Measurements from ENCODE around the gene RANGAP1. TPM values are rescaled to one million over a fixed set of nuclear protein-coding genes. Genes with fewer than 3 reads are reported as not detected.

RANGAP1 gene
- total and polyA plus RNA-seq, 2 of the 4 experiments (the other 2 are of a cell fraction) = 71.2 to 148 TPM

GRCh38 chr22:41333806-41334205 lies 47.8 kb upstream of the RANGAP1 start:
- ChIA-PET POLR2A (ENCODE audit: unreplicated experiment) (interaction anchor here (1.0 kb wide), 1 partner anchor 22 kb away, joined by 5 read pairs; no protein-coding TSS in a partner anchor), CTCF (no interaction called here)
- Histone ChIP-seq H2AFZ (replicated peaks; ENCODE audit: low read length, poor library complexity) (no peak overlapping the region), H3K27me3 (ENCODE audit: control insufficient read depth, insufficient read depth, low read length) (no peaks in the 10 kb centered on the region), H3K9me3 (ENCODE audit: control insufficient read depth, insufficient read depth, low read length) (no peaks in the 10 kb centered on the region), H3K4me3 (ENCODE audit: insufficient read depth, low read depth, low read length) (no peak overlapping the region), H3K9ac (ENCODE audit: low read depth, low read length) (no peak overlapping the region), H4K5ac (ENCODE audit: low read depth, low read length) (no peak overlapping the region), H4K91ac (ENCODE audit: insufficient read depth, low read depth, low read length) (no peak overlapping the region), H3K18ac (ENCODE audit: low read depth, low read length) (no peak overlapping the region), H3K27ac (ENCODE audit: insufficient read depth, low read length) (no peak overlapping the region), H3K4me1 (ENCODE audit: control insufficient read depth, insufficient read depth, low read length) (no peaks in the 10 kb centered on the region), H4K20me1 (ENCODE audit: insufficient read depth, low read length) (peaks cover under 1% of the 10 kb centered on the region; the same call in 1 of the 2 replicates), H3K4me2 (ENCODE audit: low read depth, low read length) (no peak overlapping the region), H2AK9ac (replicated peaks; ENCODE audit: low read depth, low read length, poor library complexity) (no peak overlapping the region), H3K23ac (ENCODE audit: low read depth, low read length) (no peak overlapping the region), H3K14ac (replicated peaks; ENCODE audit: low read depth, low read length) (no peak overlapping the region), H3K36me3 (ENCODE audit: control insufficient read depth, insufficient read depth, low read length) (peaks cover 68% of the 10 kb centered on the region), H3K9me1 (ENCODE audit: insufficient read depth, low read length) (peaks cover 8% of the 10 kb centered on the region; the same call in 1 of the 2 replicates), H4K8ac (ENCODE audit: low read depth in 2 of 2, low read length in 2 of 2) (no peak overlapping the region), H3K79me1 (ENCODE audit: low read depth in 1 of 2, low read length in 2 of 2) (peaks cover 9 to 43% of the 10 kb centered on the region in 2 experiments), H3K56ac (ENCODE audit: extremely low read depth, insufficient read depth, low read length) (no peak overlapping the region), H2AK5ac (ENCODE audit: low read depth, low read length) (no peak overlapping the region), H3K4ac (ENCODE audit: low read depth, low read length) (no peak overlapping the region), H2BK15ac (ENCODE audit: low read depth, low read length) (no peak overlapping the region), H2BK120ac (ENCODE audit: low read depth, low read length) (no peak overlapping the region), H2BK20ac (ENCODE audit: low read depth, low read length) (no peak overlapping the region), H2BK5ac (ENCODE audit: low read depth, low read length, poor library complexity, severe bottlenecking) (no peak overlapping the region)
- WGBS, 2 experiments (ENCODE audit: extremely low coverage in 2 of 2, insufficient read length in 1 of 2) = 100% methylated on average over 2 of the region's 3 CpGs; no CpG with 5 or more reads in 1 of the 2 experiments
- in situ Hi-C loops (cut with MboI; ENCODE audit: low sequenced_read_pairs) = no loop called here
- TF ChIP-seq RFX5 (IDR thresholded peaks at IDR 0.05; ENCODE audit: low read depth, low read length) (no peak), CTCF (conservative IDR thresholded peaks at IDR 0.05; ENCODE audit: low read depth, low read length) (no peak), MXI1 (IDR thresholded peaks at IDR 0.05; ENCODE audit: borderline replicate concordance, low read depth, low read length) (no peak), MAFK (IDR thresholded peaks at IDR 0.05; ENCODE audit: low read depth, low read length) (no peak), USF2 (IDR thresholded peaks at IDR 0.05; ENCODE audit: low read depth, low read length) (no peak), SMC3 (IDR thresholded peaks at IDR 0.05; ENCODE audit: low read depth, low read length) (no peak), POLR2A (IDR thresholded peaks at IDR 0.05; ENCODE audit: low read depth, low read length) (no peak), FOS (IDR thresholded peaks at IDR 0.05; ENCODE audit: low read depth, low read length) (no peak), NFE2L2 (IDR thresholded peaks at IDR 0.05; ENCODE audit: low read depth, low read length) (no peak), RCOR1 (IDR thresholded peaks at IDR 0.05; ENCODE audit: insufficient replicate concordance, low read length) (no peak), BHLHE40 (IDR thresholded peaks at IDR 0.05; ENCODE audit: low read depth, low read length) (no peak), CEBPB (IDR thresholded peaks at IDR 0.05; ENCODE audit: low read depth, low read length) (no peak), RAD21 (IDR thresholded peaks at IDR 0.05; ENCODE audit: low read length) (no peak), CHD1 (IDR thresholded peaks at IDR 0.05; ENCODE audit: low read depth, low read length) (no peak), MAZ (IDR thresholded peaks at IDR 0.05; ENCODE audit: borderline replicate concordance, low read depth, low read length) (no peak), ELK1 (IDR thresholded peaks at IDR 0.05; ENCODE audit: borderline replicate concordance, low read depth, low read length) (no peak)
- dilution Hi-C loops (cut with HindIII; ENCODE audit: low sequenced_read_pairs, unreplicated experiment) = no loop called here
- intact Hi-C loops (cut with micrococcal nuclease) = no loop called here
- ATAC-seq (ENCODE audit: low read depth) = no peak
- DNase-seq = no peak
- BruUV-seq (replicated peaks) = no TSS peak
